NCI-H226 (cell line): ENCODE results near the gene INPP5D.
"Not testable (repeated sequence)": the region's sequence is repeated elsewhere in the genome, so short reads cannot be mapped to it uniquely, and the experiment has no call there.

Experiments used
- DNase-seq: peaks from one replicate; pipeline ENCODE4 v3.0.0-alpha.2; 2015

Gene INPP5D

GRCh38 chr2:233033672-233034071 is 26.5 kb upstream of the INPP5D start:
- DNase-seq, result peak; percentile 55

- DNase-seq, result no peak
Observed at GRCh38 chr2:233034091-233034882, 25.9 kb upstream of the INPP5D start.

GRCh38 chr2:233035426-233036161 is 24.5 kb upstream of the INPP5D start:
- no peak for DNase-seq

GRCh38 chr2:233036162-233036838 is 23.8 kb upstream of the INPP5D start:
- no peak for DNase-seq

GRCh38 chr2:233037078-233037477 is 23.1 kb upstream of the INPP5D start:
- peak; percentile 89 for DNase-seq

- DNase-seq, result no peak
Observed at GRCh38 chr2:233039212-233039845, 20.8 kb upstream of the INPP5D start.

GRCh38 chr2:233039846-233040530 is 20.2 kb upstream of the INPP5D start:
- no peak for DNase-seq

GRCh38 chr2:233040571-233040970 is 19.6 kb upstream of the INPP5D start:
- no peak for DNase-seq

GRCh38 chr2:233041722-233042323 is 18.3 kb upstream of the INPP5D start:
- no peak for DNase-seq

GRCh38 chr2:233042549-233042948 is 17.6 kb upstream of the INPP5D start:
- no peak for DNase-seq

GRCh38 chr2:233044974-233045605 is 15.1 kb upstream of the INPP5D start:
- DNase-seq, result no peak

GRCh38 chr2:233047206-233047605 is 12.9 kb upstream of the INPP5D start:
- no peak for DNase-seq

- DNase-seq, result no peak
Observed at GRCh38 chr2:233047667-233048066, 12.5 kb upstream of the INPP5D start.

GRCh38 chr2:233048569-233049193 is 11.5 kb upstream of the INPP5D start:
- no peak for DNase-seq

- peak; percentile 54 for DNase-seq
Observed at GRCh38 chr2:233049194-233049761, 10.9 kb upstream of the INPP5D start.

- DNase-seq, result peak; percentile 83
Observed at GRCh38 chr2:233051241-233052149, 8.6 kb upstream of the INPP5D start.

GRCh38 chr2:233052517-233052916 is 7.6 kb upstream of the INPP5D start:
- not testable (repeated sequence) for DNase-seq

GRCh38 chr2:233053928-233054784 is 6.0 kb upstream of the INPP5D start:
- DNase-seq, result peak; percentile 10

GRCh38 chr2:233055362-233055761 is 4.8 kb upstream of the INPP5D start:
- DNase-seq, result no peak
